ENCODE data around the gene KCNIP3.
"Not testable (repeated sequence)": the region's sequence is repeated elsewhere in the genome, so short reads cannot be mapped to it uniquely, and the experiment has no call there.

Gene KCNIP3

DNA sequence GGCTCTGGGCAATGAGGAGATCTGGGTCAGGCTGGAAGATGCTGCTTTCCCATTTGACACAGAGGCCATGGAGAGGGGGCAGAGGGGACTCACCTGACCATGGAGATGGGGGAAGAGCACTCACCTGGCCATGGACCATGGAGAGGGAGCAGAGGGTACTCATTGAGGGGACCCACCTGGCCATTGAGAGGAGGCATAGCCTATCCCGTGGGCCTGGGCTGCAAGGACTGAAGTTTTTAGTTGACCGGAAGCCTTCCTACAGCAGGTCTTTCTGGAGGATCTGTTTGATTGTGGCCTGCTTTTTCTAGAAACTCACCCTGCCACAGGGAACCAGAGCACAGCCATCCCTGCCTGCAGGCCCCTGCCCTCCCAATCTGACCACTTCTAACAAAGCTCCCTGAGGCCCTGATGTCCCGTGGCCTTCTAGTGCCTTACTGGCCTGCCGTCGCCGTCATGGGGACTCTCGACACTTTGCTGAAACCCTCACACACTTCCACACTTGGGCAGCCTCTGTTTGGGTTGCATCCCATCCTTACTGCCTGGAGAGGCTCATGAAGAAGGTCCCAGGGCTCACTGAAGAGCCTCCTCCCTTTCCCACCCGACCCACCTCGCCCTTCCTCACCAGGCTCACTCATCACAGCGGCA lies 28.0 kb upstream of the KCNIP3 start:
- WGBS (ENCODE audit: extremely low coverage, insufficient coverage, low lambda C conversion rate) = no CpG with 5 or more reads among the region's 10 CpGs
- H3K4me2 ChIP-seq (ENCODE audit: low read length) = no peak overlapping the region
- H2AK5ac ChIP-seq (ENCODE audit: low read length) = no peak overlapping the region
- H3K56ac ChIP-seq (ENCODE audit: low read length) = no peak overlapping the region
- H4K8ac ChIP-seq (ENCODE audit: low read depth, low read length) = no peak overlapping the region
- DNase-seq = no peak
- no peaks in the 10 kb centered on the region for H3K27me3 ChIP-seq (ENCODE audit: insufficient read depth, low read length, poor library complexity)
- H3K18ac ChIP-seq (ENCODE audit: low read length) = no peak overlapping the region
- H2BK120ac ChIP-seq (ENCODE audit: low read depth, low read length) = no peak overlapping the region
- H3K4me3 ChIP-seq (ENCODE audit: low read length) = no peak overlapping the region
- no peaks in the 10 kb centered on the region for H3K79me2 ChIP-seq (ENCODE audit: control insufficient read depth, insufficient read depth, low read length)
- H3K79me1 ChIP-seq (ENCODE audit: low read length) = no peaks in the 10 kb centered on the region
- no peak overlapping the region for H3K23ac ChIP-seq (ENCODE audit: low read length)
- H3K4me1 ChIP-seq (ENCODE audit: control insufficient read depth, low read depth, low read length) = peaks cover 5% of the 10 kb centered on the region
- H3K27ac ChIP-seq (ENCODE audit: low read depth, low read length) = no peak overlapping the region
- H2BK15ac ChIP-seq (replicated peaks; ENCODE audit: low read depth) = no peak overlapping the region
- no peak overlapping the region for H3K4ac ChIP-seq (ENCODE audit: low read depth, low read length)
- no peak overlapping the region for H4K5ac ChIP-seq (ENCODE audit: low read length)
- no peaks in the 10 kb centered on the region for H3K36me3 ChIP-seq (ENCODE audit: control insufficient read depth, insufficient read depth, low read length)
- H3K9ac ChIP-seq (ENCODE audit: low read length) = no peak overlapping the region
- H2BK5ac ChIP-seq (ENCODE audit: low read length) = no peak overlapping the region

GRCh38 chr2:95269745-95270144 lies 27.4 kb upstream of the KCNIP3 start:
- not testable (repeated sequence) for DNase-seq; H2BK120ac ChIP-seq (ENCODE audit: low read depth, low read length); H4K8ac ChIP-seq (ENCODE audit: low read depth, low read length); H3K18ac ChIP-seq (ENCODE audit: low read length); H3K79me2 ChIP-seq (ENCODE audit: control insufficient read depth, insufficient read depth, low read length); H2BK5ac ChIP-seq (ENCODE audit: low read length); H3K9ac ChIP-seq (ENCODE audit: low read length); H3K23ac ChIP-seq (ENCODE audit: low read length); H3K56ac ChIP-seq (ENCODE audit: low read length); H2BK15ac ChIP-seq (replicated peaks; ENCODE audit: low read depth); H2AK5ac ChIP-seq (ENCODE audit: low read length); H3K27ac ChIP-seq (ENCODE audit: low read depth, low read length); H3K4me1 ChIP-seq (ENCODE audit: control insufficient read depth, low read depth, low read length); H4K5ac ChIP-seq (ENCODE audit: low read length); H3K4me3 ChIP-seq (ENCODE audit: low read length); H3K79me1 ChIP-seq (ENCODE audit: low read length); H3K27me3 ChIP-seq (ENCODE audit: insufficient read depth, low read length, poor library complexity); H3K4me2 ChIP-seq (ENCODE audit: low read length); H3K36me3 ChIP-seq (ENCODE audit: control insufficient read depth, insufficient read depth, low read length); H3K4ac ChIP-seq (ENCODE audit: low read depth, low read length)
- WGBS (ENCODE audit: extremely low coverage, insufficient coverage, low lambda C conversion rate) = no CpG with 5 or more reads among the region's 5 CpGs

GRCh38 chr2:95270541-95271081 lies 26.5 kb upstream of the KCNIP3 start:
- Histone ChIP-seq H3K27ac (ENCODE audit: low read depth, low read length) (no peak overlapping the region), H3K4me2 (ENCODE audit: low read length) (no peak overlapping the region), H3K4me1 (ENCODE audit: control insufficient read depth, low read depth, low read length) (peaks cover 5% of the 10 kb centered on the region), H3K4ac (ENCODE audit: low read depth, low read length) (no peak overlapping the region), H3K18ac (ENCODE audit: low read length) (no peak overlapping the region), H2BK120ac (ENCODE audit: low read depth, low read length) (no peak overlapping the region), H2AK5ac (ENCODE audit: low read length) (no peak overlapping the region), H3K27me3 (ENCODE audit: insufficient read depth, low read length, poor library complexity) (no peaks in the 10 kb centered on the region), H3K36me3 (ENCODE audit: control insufficient read depth, insufficient read depth, low read length) (no peaks in the 10 kb centered on the region), H4K8ac (ENCODE audit: low read depth, low read length) (no peak overlapping the region), H3K9ac (ENCODE audit: low read length) (no peak overlapping the region), H3K79me1 (ENCODE audit: low read length) (no peaks in the 10 kb centered on the region), H3K79me2 (ENCODE audit: control insufficient read depth, insufficient read depth, low read length) (no peaks in the 10 kb centered on the region), H3K56ac (ENCODE audit: low read length) (no peak overlapping the region), H3K4me3 (ENCODE audit: low read length) (no peak overlapping the region), H2BK15ac (replicated peaks; ENCODE audit: low read depth) (no peak overlapping the region), H4K5ac (ENCODE audit: low read length) (no peak overlapping the region), H2BK5ac (ENCODE audit: low read length) (no peak overlapping the region), H3K23ac (ENCODE audit: low read length) (no peak overlapping the region)
- no CpG with 5 or more reads among the region's 8 CpGs for WGBS (ENCODE audit: extremely low coverage, insufficient coverage, low lambda C conversion rate)
- no peak for DNase-seq

DNA sequence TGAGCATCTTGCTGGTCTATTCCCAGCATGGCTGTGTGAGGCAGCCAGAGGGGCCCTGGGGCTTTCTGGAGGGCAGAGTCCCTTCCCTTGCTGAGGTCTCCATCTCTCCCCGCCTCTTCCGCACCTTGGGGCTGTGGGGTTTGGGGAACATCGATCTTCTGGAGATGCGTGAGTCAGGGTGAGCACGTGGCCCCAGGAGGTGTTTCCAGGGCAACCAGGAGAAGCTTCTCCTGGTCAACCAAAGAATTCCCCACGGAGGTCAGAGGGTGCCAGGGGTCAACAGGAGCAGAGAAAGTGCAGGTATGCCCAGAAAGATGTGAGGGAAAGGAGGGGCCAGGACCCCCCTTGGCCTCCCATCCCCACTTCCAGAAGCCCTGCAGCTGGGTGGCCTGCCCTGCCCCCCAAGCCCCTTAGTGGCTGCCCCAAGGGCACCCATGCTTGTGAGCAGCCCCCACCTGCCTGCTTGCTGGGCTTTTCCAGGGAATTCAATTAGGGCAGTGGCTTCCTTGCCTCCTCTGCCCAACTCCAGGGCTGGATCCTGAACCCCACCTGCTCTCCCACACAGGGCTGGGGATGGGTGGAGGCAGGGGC lies 25.7 kb upstream of the KCNIP3 start:
- H2AK5ac ChIP-seq (ENCODE audit: low read length) = no peak overlapping the region
- no peak overlapping the region for H3K27ac ChIP-seq (ENCODE audit: low read depth, low read length)
- no peaks in the 10 kb centered on the region for H3K36me3 ChIP-seq (ENCODE audit: control insufficient read depth, insufficient read depth, low read length)
- DNase-seq = no peak
- H3K18ac ChIP-seq (ENCODE audit: low read length) = no peak overlapping the region
- no peak overlapping the region for H2BK5ac ChIP-seq (ENCODE audit: low read length)
- H3K79me1 ChIP-seq (ENCODE audit: low read length) = no peaks in the 10 kb centered on the region
- H3K27me3 ChIP-seq (ENCODE audit: insufficient read depth, low read length, poor library complexity) = no peaks in the 10 kb centered on the region
- H4K5ac ChIP-seq (ENCODE audit: low read length) = no peak overlapping the region
- WGBS (ENCODE audit: extremely low coverage, insufficient coverage, low lambda C conversion rate) = no CpG with 5 or more reads among the region's 6 CpGs
- H3K79me2 ChIP-seq (ENCODE audit: control insufficient read depth, insufficient read depth, low read length) = no peaks in the 10 kb centered on the region
- no peak overlapping the region for H3K4me2 ChIP-seq (ENCODE audit: low read length)
- no peak overlapping the region for H2BK15ac ChIP-seq (replicated peaks; ENCODE audit: low read depth)
- H3K56ac ChIP-seq (ENCODE audit: low read length) = no peak overlapping the region
- no peak overlapping the region for H3K4me3 ChIP-seq (ENCODE audit: low read length)
- H3K4me1 ChIP-seq (ENCODE audit: control insufficient read depth, low read depth, low read length) = peaks cover 5% of the 10 kb centered on the region
- H2BK120ac ChIP-seq (ENCODE audit: low read depth, low read length) = no peak overlapping the region
- no peak overlapping the region for H3K9ac ChIP-seq (ENCODE audit: low read length)
- H4K8ac ChIP-seq (ENCODE audit: low read depth, low read length) = no peak overlapping the region
- H3K23ac ChIP-seq (ENCODE audit: low read length) = no peak overlapping the region
- H3K4ac ChIP-seq (ENCODE audit: low read depth, low read length) = no peak overlapping the region

- Histone ChIP-seq H2BK5ac (ENCODE audit: low read length) (no peak overlapping the region), H3K4me2 (ENCODE audit: low read length) (no peak overlapping the region), H2BK15ac (replicated peaks; ENCODE audit: low read depth) (no peak overlapping the region), H3K18ac (ENCODE audit: low read length) (no peak overlapping the region), H3K27ac (ENCODE audit: low read depth, low read length) (no peak overlapping the region), H3K79me2 (ENCODE audit: control insufficient read depth, insufficient read depth, low read length) (no peaks in the 10 kb centered on the region), H3K4me3 (ENCODE audit: low read length) (no peak overlapping the region), H3K27me3 (ENCODE audit: insufficient read depth, low read length, poor library complexity) (no peaks in the 10 kb centered on the region), H4K5ac (ENCODE audit: low read length) (no peak overlapping the region), H3K56ac (ENCODE audit: low read length) (no peak overlapping the region), H3K9ac (ENCODE audit: low read length) (no peak overlapping the region), H3K36me3 (ENCODE audit: control insufficient read depth, insufficient read depth, low read length) (no peaks in the 10 kb centered on the region), H2BK120ac (ENCODE audit: low read depth, low read length) (no peak overlapping the region), H3K79me1 (ENCODE audit: low read length) (no peaks in the 10 kb centered on the region), H4K8ac (ENCODE audit: low read depth, low read length) (no peak overlapping the region), H2AK5ac (ENCODE audit: low read length) (no peak overlapping the region), H3K4ac (ENCODE audit: low read depth, low read length) (no peak overlapping the region), H3K23ac (ENCODE audit: low read length) (no peak overlapping the region), H3K4me1 (ENCODE audit: control insufficient read depth, low read depth, low read length) (peaks cover 5% of the 10 kb centered on the region)
- WGBS (ENCODE audit: extremely low coverage, insufficient coverage, low lambda C conversion rate) = no CpG with 5 or more reads among the region's 6 CpGs
- DNase-seq = no peak
Measured at GRCh38 chr2:95272299-95272751, 24.8 kb upstream of the KCNIP3 start.
